ENCODE data around the gene THBD. TPM values are rescaled to one million over a fixed set of nuclear protein-coding genes. Genes with fewer than 3 reads are reported as not detected.

THBD gene
- total RNA-seq, 2 donors from 2014 or later = 2.3 to 6.3 TPM

GRCh38 chr20:23084282-23084844 lies 34.9 kb upstream of the THBD start:
- H3K9ac ChIP-seq (ENCODE audit: low read depth in 2 of 2, low read length in 2 of 2) = no peak overlapping the region
- DNase-seq = no peak
- H3K9me3 ChIP-seq = no peaks in the 10 kb centered on the region

GRCh38 chr20:23083553-23084220 lies 34.2 kb upstream of the THBD start:
- no peaks in the 10 kb centered on the region for H3K9me3 ChIP-seq
- H3K27ac ChIP-seq = peak overlapping the region; percentile 36
- DNase-seq = no peak
- no peaks in the 10 kb centered on the region for H3K4me1 ChIP-seq
- H3K27me3 ChIP-seq = no peaks in the 10 kb centered on the region
- TF ChIP-seq CTCF (IDR thresholded peaks at IDR 0.05) = no peak
- no peaks in the 10 kb centered on the region for H3K36me3 ChIP-seq
- intact Hi-C loops (cut with DNase I) = no loop called here
- no peak overlapping the region for H3K9ac ChIP-seq (ENCODE audit: low read depth in 2 of 2, low read length in 2 of 2)
- H3K4me3 ChIP-seq = peak overlapping the region; percentile 15

More at GRCh38 chr20:23084282-23084844, 34.9 kb upstream of the THBD start:
- intact Hi-C loops (cut with DNase I) = no loop called here
- no peak for TF ChIP-seq CTCF (IDR thresholded peaks at IDR 0.05)
- Histone ChIP-seq H3K27ac (peak overlapping the region; percentile 36), H3K27me3 (no peaks in the 10 kb centered on the region), H3K36me3 (no peaks in the 10 kb centered on the region), H3K4me3 (peak overlapping the region; percentile 15), H3K4me1 (no peaks in the 10 kb centered on the region)

GRCh38 chr20:23082846-23083552 lies 33.5 kb upstream of the THBD start:
- Histone ChIP-seq H3K27me3 (no peaks in the 10 kb centered on the region), H3K27ac (peak overlapping the region; percentile 36), H3K4me3 (peak overlapping the region; percentile 15), H3K36me3 (no peaks in the 10 kb centered on the region), H3K9ac (ENCODE audit: low read depth in 2 of 2, low read length in 2 of 2) (no peak overlapping the region), H3K4me1 (no peaks in the 10 kb centered on the region), H3K9me3 (no peaks in the 10 kb centered on the region)
- intact Hi-C loops (cut with DNase I) = no loop called here
- DNase-seq = no peak
- TF ChIP-seq CTCF (IDR thresholded peaks at IDR 0.05) = no peak

- H3K27me3 ChIP-seq = no peaks in the 10 kb centered on the region
- no peaks in the 10 kb centered on the region for H3K9me3 ChIP-seq
- no peaks in the 10 kb centered on the region for H3K36me3 ChIP-seq
- no peak for DNase-seq
- no peak overlapping the region for H3K9ac ChIP-seq (ENCODE audit: low read depth in 2 of 2, low read length in 2 of 2)
- no peaks in the 10 kb centered on the region for H3K4me1 ChIP-seq
- no peak overlapping the region for H3K27ac ChIP-seq
- H3K4me3 ChIP-seq = no peak overlapping the region
- intact Hi-C loops (cut with DNase I) = no loop called here
- no peak for TF ChIP-seq CTCF (IDR thresholded peaks at IDR 0.05)
These were observed 31.9 kb upstream of the THBD start for GRCh38 chr20:23081263-23081819.

GRCh38 chr20:23080521-23080920 lies 31.0 kb upstream of the THBD start:
- TF ChIP-seq CTCF (IDR thresholded peaks at IDR 0.05) = no peak
- Histone ChIP-seq H3K27me3 (no peaks in the 10 kb centered on the region), H3K9me3 (no peaks in the 10 kb centered on the region), H3K36me3 (no peaks in the 10 kb centered on the region), H3K4me3 (no peak overlapping the region), H3K27ac (no peak overlapping the region), H3K9ac (ENCODE audit: low read depth in 2 of 2, low read length in 2 of 2) (no peak overlapping the region), H3K4me1 (no peaks in the 10 kb centered on the region)
- intact Hi-C loops (cut with DNase I) = no loop called here
- DNase-seq = no peak

Measured in colonic mucosa (tissue), 4 donors.